Measurements from ENCODE around the gene ROR1. TPM values are rescaled to one million over a fixed set of nuclear protein-coding genes. Genes with fewer than 3 reads are reported as not detected.

The ROR1 gene
- total and polyA plus RNA-seq, 10 of the 15 experiments (the other 5 are each of a cell fraction or from before 2014, with no cell fraction given): 0.02 to 0.08 (median 0.05) TPM; not detected in 6

- no peak for FAIRE-seq
- SMC1A ChIA-PET (ENCODE audit: uncharacterized antibody, unreplicated experiment): interaction anchor here (0.6 to 1.3 kb wide), 4 partner anchors 19 to 1002 kb away, joined by 3 to 8 read pairs (median 3); no protein-coding TSS in a partner anchor
- Histone ChIP-seq H3K9ac (ENCODE audit: control insufficient read depth, insufficient read depth, low read length) (no peak overlapping the region), H3K4me2 (ENCODE audit: control insufficient read depth, insufficient read depth) (no peak overlapping the region), H3K27ac (ENCODE audit: control insufficient read depth, insufficient read depth) (no peak overlapping the region), H3K4me3 (no peak overlapping the region), H3K36me3 (ENCODE audit: control insufficient read depth in 2 of 2, insufficient read depth in 2 of 2, low read length in 1 of 2) (no peaks in the 10 kb centered on the region), H3K9me3 (replicated peaks; ENCODE audit: control insufficient read depth, insufficient read depth, low read length) (no peaks in the 10 kb centered on the region), H3K27me3 (replicated peaks in 1 of 2; ENCODE audit: control insufficient read depth in 2 of 2, insufficient read depth in 2 of 2, low read length in 1 of 2) (peaks cover 0 to 5% of the 10 kb centered on the region in 2 experiments; a peak in 2 of 4 replicates), H4K20me1 (ENCODE audit: control insufficient read depth, insufficient read depth) (no peaks in the 10 kb centered on the region), H3K4me1 (ENCODE audit: control insufficient read depth, insufficient read depth, low read length) (no peaks in the 10 kb centered on the region), H3K79me2 (ENCODE audit: control insufficient read depth, insufficient read depth, low read length) (no peaks in the 10 kb centered on the region), H2AFZ (ENCODE audit: control insufficient read depth, low read depth, low read length) (no peak overlapping the region)
- ATAC-seq: no peak
- 36% methylated on average over 5 of the region's 5 CpGs for WGBS (ENCODE audit: insufficient coverage, insufficient replicate concordance, low lambda C conversion rate, missing lambda C conversion rate)
- no TSS peak for BruUV-seq (replicated peaks)
- POLR2A ChIA-PET: no interaction called here
- RAD21 ChIA-PET (ENCODE audit: unreplicated experiment): interaction anchor here (1.5 to 2.2 kb wide), 2 partner anchors 109 to 441 kb away, joined by 8 to 10 read pairs; no protein-coding TSS in a partner anchor
- TF ChIP-seq SP1 (IDR thresholded peaks at IDR 0.05; ENCODE audit: low read depth, low read length) (no peak), E4F1 (IDR thresholded peaks at IDR 0.05; ENCODE audit: borderline replicate concordance, partially characterized antibody) (no peak), BMI1 (IDR thresholded peaks at IDR 0.05; ENCODE audit: borderline replicate concordance) (no peak), RBBP5 (conservative IDR thresholded peaks at IDR 0.05) (no peak), CBX3 (IDR thresholded peaks at IDR 0.05; ENCODE audit: borderline replicate concordance, low read depth) (no peak)
- in situ Hi-C loops (cut with MboI): loop anchor here (10.0 kb wide), 1 partner anchor 438 kb away; no protein-coding TSS in a partner anchor
- CTCF ChIA-PET: interaction anchor here (0.6 to 7.3 kb wide), 3 partner anchors 10 to 441 kb away, joined by 3 to 117 read pairs (median 4); no protein-coding TSS in a partner anchor
- intact Hi-C loops (cut with micrococcal nuclease; ENCODE audit: unreplicated experiment): no loop called here
- no peak for DNase-seq (ENCODE audit: low read depth, low spot score)
These were observed 359.2 kb downstream of the ROR1 start for GRCh38 chr1:64133036-64133435.
